Measurements from ENCODE around the gene MTCP1. TPM values are rescaled to one million over a fixed set of nuclear protein-coding genes. Genes with fewer than 3 reads are reported as not detected.

The MTCP1 gene, protein sequence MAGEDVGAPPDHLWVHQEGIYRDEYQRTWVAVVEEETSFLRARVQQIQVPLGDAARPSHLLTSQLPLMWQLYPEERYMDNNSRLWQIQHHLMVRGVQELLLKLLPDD
- 10 to 100 TPM; 12.4 to 15.8 (median 14.3) TPM for total RNA-seq (2021; fragmentation: NEBNext Ultra II Directional; extraction: Animal tissue kit (Norgen Biotek cat#: 25700))
- long read RNA-seq, partial matches to known transcripts = 0 of 5 reads
- long read RNA-seq, other reads (novel, unspliced or antisense) = 5 of 5 reads

DNA sequence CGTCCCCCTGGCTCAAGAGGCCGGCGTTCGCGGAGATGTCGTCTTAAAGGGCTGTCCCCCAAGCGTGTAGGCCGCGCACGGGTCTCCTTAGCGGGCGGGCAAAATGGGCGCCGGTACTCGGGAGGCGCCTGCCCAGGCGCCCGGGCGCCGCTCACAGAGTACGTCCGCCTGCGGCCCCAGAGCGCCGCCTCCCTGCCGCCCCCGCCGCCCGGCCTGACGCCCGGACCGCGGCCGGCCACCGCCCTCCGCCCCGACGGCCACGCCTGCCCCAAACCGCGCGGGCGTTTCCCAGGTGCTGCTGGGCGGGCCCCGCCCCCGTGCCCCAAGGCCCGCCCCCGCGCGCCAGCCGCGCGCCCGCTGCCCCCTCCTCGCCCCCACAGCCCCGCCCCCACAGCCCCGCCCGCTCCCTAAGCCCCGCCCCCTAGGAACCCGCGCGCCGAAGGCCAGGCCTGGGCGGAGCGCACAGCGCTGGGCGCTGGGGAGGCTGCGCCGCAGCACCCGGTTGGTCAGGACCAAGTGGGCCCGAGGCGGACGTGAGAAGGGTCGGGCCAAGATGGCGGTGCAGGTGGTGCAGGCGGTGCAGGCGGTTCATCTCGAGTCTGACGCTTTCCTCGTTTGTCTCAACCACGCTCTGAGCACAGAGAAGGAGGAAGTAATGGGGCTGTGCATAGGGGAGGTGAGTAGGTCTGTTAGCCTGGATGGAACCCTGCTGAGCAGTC lies at the start of gene MTCP1, which contains the start of the genes BRCC3 and CMC4:
Gene MTCP1, minus strand, starts transcription at position 162 of the 719 bp plus-strand sequence. CDS start 5,126 bp downstream, outside the sequence.
Gene BRCC3, plus strand, starts transcription at position 534 of the 719 bp plus-strand sequence. Its CDS starts 20 bp downstream, at position 554.
Gene CMC4, minus strand, starts transcription at position 162 of the 719 bp plus-strand sequence. CDS start 7,113 bp downstream, outside the sequence.
- Mint-ChIP-seq H3K9me3 (no peaks in the 10 kb centered on the region), H3K27me3 (ENCODE audit: insufficient read depth) (peaks cover 2% of the 10 kb centered on the region), H3K36me3 (ENCODE audit: low read depth) (peaks cover 17% of the 10 kb centered on the region), H3K4me3 (peak within 1 kb of the TSS; percentile 93), H3K4me1 (ENCODE audit: low read depth) (peaks cover 63% of the 10 kb centered on the region), H3K27ac (peak within 1 kb of the TSS; percentile 94)
- TF ChIP-seq, protein P1, sequence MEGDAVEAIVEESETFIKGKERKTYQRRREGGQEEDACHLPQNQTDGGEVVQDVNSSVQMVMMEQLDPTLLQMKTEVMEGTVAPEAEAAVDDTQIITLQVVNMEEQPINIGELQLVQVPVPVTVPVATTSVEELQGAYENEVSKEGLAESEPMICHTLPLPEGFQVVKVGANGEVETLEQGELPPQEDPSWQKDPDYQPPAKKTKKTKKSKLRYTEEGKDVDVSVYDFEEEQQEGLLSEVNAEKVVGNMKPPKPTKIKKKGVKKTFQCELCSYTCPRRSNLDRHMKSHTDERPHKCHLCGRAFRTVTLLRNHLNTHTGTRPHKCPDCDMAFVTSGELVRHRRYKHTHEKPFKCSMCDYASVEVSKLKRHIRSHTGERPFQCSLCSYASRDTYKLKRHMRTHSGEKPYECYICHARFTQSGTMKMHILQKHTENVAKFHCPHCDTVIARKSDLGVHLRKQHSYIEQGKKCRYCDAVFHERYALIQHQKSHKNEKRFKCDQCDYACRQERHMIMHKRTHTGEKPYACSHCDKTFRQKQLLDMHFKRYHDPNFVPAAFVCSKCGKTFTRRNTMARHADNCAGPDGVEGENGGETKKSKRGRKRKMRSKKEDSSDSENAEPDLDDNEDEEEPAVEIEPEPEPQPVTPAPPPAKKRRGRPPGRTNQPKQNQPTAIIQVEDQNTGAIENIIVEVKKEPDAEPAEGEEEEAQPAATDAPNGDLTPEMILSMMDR (IDR thresholded peaks at IDR 0.05) = no peak
- DNase-seq = peak; percentile 64

DNA sequence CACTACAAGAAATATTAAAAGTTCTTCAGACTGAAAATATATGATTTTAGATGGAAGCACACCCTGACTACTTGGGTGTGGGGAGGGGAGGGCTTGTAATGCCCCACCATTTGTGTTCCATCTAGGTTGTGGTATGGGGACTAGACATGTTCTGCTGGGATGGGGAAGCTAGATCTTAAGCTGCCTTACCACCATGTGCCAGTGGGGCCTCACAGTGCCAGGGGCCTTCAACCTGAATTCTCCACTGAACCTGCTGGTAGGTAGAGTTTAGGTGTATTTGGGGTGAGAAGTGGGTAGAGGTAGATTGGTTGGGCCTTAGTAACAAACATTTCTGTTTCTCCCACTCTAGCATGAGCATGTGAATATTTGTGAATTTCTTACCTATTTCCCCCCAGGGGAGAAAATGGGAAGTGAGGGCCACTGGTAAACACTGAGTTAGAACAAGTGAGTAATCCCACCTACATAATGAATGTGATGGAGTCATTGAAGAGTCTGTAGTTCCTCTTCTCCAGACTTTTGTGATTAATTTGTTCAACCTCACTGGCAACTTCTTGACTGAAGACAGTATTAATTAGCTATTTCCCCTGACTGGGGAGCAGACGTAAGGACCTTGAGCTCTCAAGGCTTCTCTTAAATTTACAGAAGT lies 44.4 kb upstream of the MTCP1 start:
- H3K9me3 Mint-ChIP-seq = no peaks in the 10 kb centered on the region
- TF ChIP-seq, protein P1 (IDR thresholded peaks at IDR 0.05) = no peak
- peaks cover 5% of the 10 kb centered on the region; the same call in 1 of the 2 replicates for H3K4me1 Mint-ChIP-seq (ENCODE audit: low read depth)
- H3K27me3 Mint-ChIP-seq (ENCODE audit: insufficient read depth) = no peaks in the 10 kb centered on the region
- no peak overlapping the region for H3K27ac Mint-ChIP-seq
- H3K36me3 Mint-ChIP-seq (ENCODE audit: low read depth) = peaks cover 3% of the 10 kb centered on the region
- no peak overlapping the region for H3K4me3 Mint-ChIP-seq
- no peak for DNase-seq

DNA sequence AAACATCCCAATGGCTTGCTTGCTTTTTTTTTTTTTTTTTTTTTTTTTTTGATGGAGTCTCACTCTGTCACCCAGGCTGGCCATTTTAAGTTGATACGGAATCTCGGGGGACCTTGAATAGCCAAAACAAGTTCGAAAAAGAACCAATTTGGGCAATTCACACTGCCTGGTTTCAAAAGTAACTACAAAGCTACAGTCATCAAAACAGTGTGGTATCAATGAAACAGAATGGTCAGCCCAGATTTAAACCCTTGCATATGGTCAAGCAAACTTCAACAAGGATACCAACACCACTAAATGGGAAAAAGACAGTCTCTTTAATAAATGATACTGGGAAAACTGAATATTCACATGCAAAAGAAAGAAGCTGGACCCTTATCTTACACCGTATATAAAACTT lies 42.2 kb upstream of the MTCP1 start:
- H3K4me1 Mint-ChIP-seq (ENCODE audit: low read depth) = peaks cover 5% of the 10 kb centered on the region; the same call in 1 of the 2 replicates

DNA sequence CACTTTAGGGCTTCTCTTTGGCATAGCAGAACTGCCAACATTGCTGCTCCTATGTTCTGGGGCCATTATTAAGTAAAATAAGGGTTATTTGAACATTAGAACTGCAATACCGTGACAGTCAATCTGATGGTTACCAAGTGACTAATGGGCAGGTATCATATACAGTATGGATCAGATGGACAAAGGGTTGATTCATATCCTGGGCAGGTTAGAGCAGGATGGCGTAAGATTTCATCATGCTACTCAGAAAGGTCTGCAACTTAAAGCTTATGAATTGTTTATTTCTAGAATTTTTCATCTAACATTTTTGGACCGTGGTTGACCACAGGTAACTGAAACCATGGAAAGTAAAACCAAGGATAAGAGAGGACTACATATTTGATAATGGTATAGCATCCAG lies 41.2 kb upstream of the MTCP1 start:
- Mint-ChIP-seq H3K36me3 (ENCODE audit: low read depth) (peaks cover 3% of the 10 kb centered on the region), H3K4me3 (no peak overlapping the region), H3K4me1 (ENCODE audit: low read depth) (peaks cover 5% of the 10 kb centered on the region; the same call in 1 of the 2 replicates), H3K9me3 (no peaks in the 10 kb centered on the region), H3K27me3 (ENCODE audit: insufficient read depth) (no peaks in the 10 kb centered on the region), H3K27ac (no peak overlapping the region)
- TF ChIP-seq, protein P1 (IDR thresholded peaks at IDR 0.05) = no peak
- DNase-seq = no peak

More for the DNA sequence above, 42.2 kb upstream of the MTCP1 start:
- H3K27ac Mint-ChIP-seq = no peak overlapping the region
- no peak overlapping the region for H3K4me3 Mint-ChIP-seq
- TF ChIP-seq, protein P1 (IDR thresholded peaks at IDR 0.05) = no peak
- no peaks in the 10 kb centered on the region for H3K27me3 Mint-ChIP-seq (ENCODE audit: insufficient read depth)
- no peak for DNase-seq
- H3K36me3 Mint-ChIP-seq (ENCODE audit: low read depth) = peaks cover 3% of the 10 kb centered on the region
- H3K9me3 Mint-ChIP-seq = no peaks in the 10 kb centered on the region

DNA sequence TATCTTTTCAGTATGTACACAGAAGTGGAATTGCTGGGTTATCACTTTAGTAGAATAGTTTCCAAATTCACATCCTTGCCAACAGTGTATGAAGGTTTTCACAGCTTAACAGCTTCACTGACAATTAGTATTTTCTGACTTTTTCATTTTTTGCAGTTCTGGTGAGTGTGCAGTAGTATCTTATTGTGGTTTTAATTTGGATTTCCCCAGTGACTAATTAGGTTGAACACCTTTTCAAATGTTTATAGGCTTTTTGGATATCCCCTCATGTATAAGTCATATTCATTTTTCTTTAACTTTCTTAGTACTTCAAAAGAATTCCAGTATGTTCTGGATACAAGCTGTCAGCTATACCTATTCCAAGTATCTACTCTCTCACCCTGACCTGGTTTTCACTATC lies 37.5 kb upstream of the MTCP1 start:
- Mint-ChIP-seq H3K9me3 (no peaks in the 10 kb centered on the region), H3K27ac (no peak overlapping the region), H3K27me3 (ENCODE audit: insufficient read depth) (no peaks in the 10 kb centered on the region), H3K4me1 (ENCODE audit: low read depth) (peaks cover 5% of the 10 kb centered on the region; the same call in 1 of the 2 replicates), H3K4me3 (no peak overlapping the region), H3K36me3 (ENCODE audit: low read depth) (peaks cover 3% of the 10 kb centered on the region; the same call in 1 of the 2 replicates)
- no peak for DNase-seq
- TF ChIP-seq, protein P1 (IDR thresholded peaks at IDR 0.05) = no peak
